ENCODE measurements around the gene MXD4.
"Not testable (repeated sequence)": the region's sequence is repeated elsewhere in the genome, so short reads cannot be mapped to it uniquely, and the experiment has no call there.

The MXD4 gene

GRCh38 chr4:2291705-2292645 is 30.1 kb upstream of the MXD4 start:
- DNase-seq = no peak

GRCh38 chr4:2290974-2291704 is 29.2 kb upstream of the MXD4 start:
- peak; percentile 84 for DNase-seq

GRCh38 chr4:2290488-2290887 is 28.6 kb upstream of the MXD4 start:
- no peak for DNase-seq

GRCh38 chr4:2289955-2290333 is 28.0 kb upstream of the MXD4 start:
- DNase-seq = no peak

GRCh38 chr4:2289311-2289954 is 27.5 kb upstream of the MXD4 start:
- DNase-seq = no peak

GRCh38 chr4:2288051-2288541 is 26.2 kb upstream of the MXD4 start:
- no peak for DNase-seq

- no peak for DNase-seq
Measured at GRCh38 chr4:2287594-2287915, 25.6 kb upstream of the MXD4 start.

GRCh38 chr4:2286904-2287593 is 25.1 kb upstream of the MXD4 start:
- no peak for DNase-seq

GRCh38 chr4:2285613-2286381 is 23.9 kb upstream of the MXD4 start:
- no peak for DNase-seq

- DNase-seq = no peak
Measured at GRCh38 chr4:2284934-2285612, 23.2 kb upstream of the MXD4 start.

- DNase-seq = no peak
Measured at GRCh38 chr4:2284161-2284933, 22.4 kb upstream of the MXD4 start.

- no peak for DNase-seq
Measured at GRCh38 chr4:2283199-2283711, 21.3 kb upstream of the MXD4 start.

- peak; percentile 92 for DNase-seq
Measured at GRCh38 chr4:2281575-2282343, 19.9 kb upstream of the MXD4 start.

GRCh38 chr4:2280531-2281300 is 18.8 kb upstream of the MXD4 start:
- DNase-seq = no peak

GRCh38 chr4:2277956-2278355 is 16.0 kb upstream of the MXD4 start:
- no peak for DNase-seq

GRCh38 chr4:2276581-2277325 is 14.8 kb upstream of the MXD4 start:
- no peak for DNase-seq

- DNase-seq = no peak
Measured at GRCh38 chr4:2275546-2276251, 13.8 kb upstream of the MXD4 start.

- not testable (repeated sequence) for DNase-seq
Measured at GRCh38 chr4:2275044-2275397, 13.1 kb upstream of the MXD4 start.

Measured in CD4-positive, alpha-beta T cell treated with Interleukin-21 for 1 hour (primary cell).